Left renal pelvis (tissue), 4 donors: ENCODE measurements around the gene DGUOK. TPM values are rescaled to one million over a fixed set of nuclear protein-coding genes. Genes with fewer than 3 reads are reported as not detected.

Source experiments
- DNase-seq, 4 donors: peaks; one replicate each; pipeline ENCODE4 v3.0.0-alpha.2; 2013; ENCODE audit warnings: low read depth in 4 of 4, low spot score in 3 of 4
- polyA plus RNA-seq, 4 donors: library from polyadenylated mRNA; unstranded; fragments of 120-200 nt; gene quantifications; one replicate each; pipeline ENCODE4 v1.2.1, GENCODE V29; 2013; ENCODE audit not compliant: insufficient read length in 4 of 4

DGUOK gene
- polyA plus RNA-seq, 4 donors: 65.3 to 67.3 (median 66.6) TPM

- no peak for DNase-seq
Measured at GRCh38 chr2:73976803-73977202, 50.1 kb downstream of the DGUOK start.

DNA sequence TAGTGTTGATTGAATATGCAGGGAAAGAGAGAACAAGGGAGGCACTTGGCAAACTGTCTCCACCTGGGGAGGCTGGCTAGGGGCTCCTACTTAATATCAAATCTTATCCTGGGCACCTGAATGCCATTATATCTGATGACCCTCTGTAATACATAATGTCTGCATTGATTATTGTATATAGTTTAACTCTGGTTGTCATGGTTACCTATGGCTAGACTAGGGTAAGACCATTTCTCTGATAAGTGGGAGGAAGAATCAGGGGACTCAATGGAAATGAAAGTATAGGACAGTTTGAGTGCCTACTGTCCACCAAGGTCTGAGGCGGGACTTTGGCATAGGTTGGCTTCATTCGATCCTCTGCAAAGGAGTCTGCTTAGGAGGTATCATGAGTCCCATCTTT, 50.8 kb downstream of the DGUOK start:
- no peak for DNase-seq

GRCh38 chr2:73979021-73979420, 52.3 kb downstream of the DGUOK start:
- DNase-seq: no peak

DNA sequence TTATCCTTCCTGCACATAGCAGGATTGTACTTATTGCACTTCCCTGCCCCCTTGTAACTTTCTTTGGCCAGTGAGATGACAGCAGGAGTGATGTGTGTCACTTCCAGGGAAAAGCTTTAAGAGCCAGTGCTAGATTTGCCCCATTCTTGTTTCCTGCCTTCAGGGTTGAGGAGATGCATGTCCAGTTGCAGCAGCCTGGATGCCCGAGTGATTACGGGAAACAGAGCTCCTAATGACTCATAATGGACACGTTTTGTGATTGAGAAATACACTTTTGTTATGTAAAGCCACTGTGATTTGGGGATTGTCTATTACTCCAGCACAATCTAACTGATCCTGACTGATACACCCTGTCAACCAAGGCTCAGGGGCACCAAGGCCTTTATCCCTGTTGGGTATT, 53.0 kb downstream of the DGUOK start:
- no peak for DNase-seq

GRCh38 chr2:73980566-73980965, 53.9 kb downstream of the DGUOK start:
- no peak for DNase-seq

GRCh38 chr2:73981081-73982001, 54.7 kb downstream of the DGUOK start:
- DNase-seq: no peak

DNA sequence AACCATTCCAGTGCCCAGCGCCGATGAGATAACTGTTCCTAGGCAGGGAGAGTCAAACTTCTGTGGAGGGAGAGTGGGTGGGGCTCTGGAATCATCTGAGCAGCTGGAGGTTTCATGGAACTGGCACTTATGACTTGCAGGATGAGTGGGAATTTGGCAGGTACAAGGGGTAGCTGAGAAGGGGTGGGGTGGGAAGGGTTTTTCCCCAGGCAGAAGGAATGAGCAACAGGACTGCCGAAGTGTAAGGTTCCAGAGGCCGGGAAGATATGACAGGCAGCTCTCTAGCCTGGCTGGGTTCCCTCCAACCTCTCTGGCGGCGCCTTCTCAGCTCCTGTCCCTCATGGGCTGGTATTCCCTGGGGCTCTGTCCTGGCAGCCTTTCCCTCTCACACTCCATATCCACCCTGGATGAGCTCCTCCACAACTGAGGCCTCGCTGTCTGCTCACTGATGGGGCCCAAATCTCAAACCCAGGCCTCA, 55.5 kb downstream of the DGUOK start:
- no peak for DNase-seq

- peak in 2 of 4 donors; percentile 62 to 70 for DNase-seq
Measured at GRCh38 chr2:73983322-73984202, 56.9 kb downstream of the DGUOK start.

GRCh38 chr2:73984203-73984921, 57.7 kb downstream of the DGUOK start, which contains the start of gene TET3:
TSS of gene TET3 (plus strand) at chr2:73984910. CDS start at chr2:73986404, 1,494 bp downstream.
- DNase-seq: no peak

DNA sequence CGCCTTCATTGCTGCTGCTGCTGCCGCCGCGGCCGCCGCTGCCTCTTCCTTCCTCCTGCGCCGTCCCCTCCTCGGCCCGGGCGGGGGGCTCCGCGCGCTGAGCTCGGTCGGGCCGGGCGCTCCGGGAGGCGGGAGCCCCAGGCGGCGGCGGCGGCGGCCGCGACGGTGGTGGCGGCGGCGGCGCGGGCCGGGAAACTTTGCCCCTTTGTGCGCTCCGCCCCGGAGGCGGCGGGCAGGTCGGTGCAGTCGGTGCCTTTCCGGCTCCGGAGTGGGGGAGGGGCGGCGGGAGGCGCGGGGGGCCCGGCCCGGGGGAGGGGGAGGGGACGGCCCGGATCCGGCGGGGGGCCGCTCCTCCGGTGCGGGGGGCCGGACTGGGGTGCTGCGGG, 58.2 kb downstream of the DGUOK start:
- no peak for DNase-seq

DNA sequence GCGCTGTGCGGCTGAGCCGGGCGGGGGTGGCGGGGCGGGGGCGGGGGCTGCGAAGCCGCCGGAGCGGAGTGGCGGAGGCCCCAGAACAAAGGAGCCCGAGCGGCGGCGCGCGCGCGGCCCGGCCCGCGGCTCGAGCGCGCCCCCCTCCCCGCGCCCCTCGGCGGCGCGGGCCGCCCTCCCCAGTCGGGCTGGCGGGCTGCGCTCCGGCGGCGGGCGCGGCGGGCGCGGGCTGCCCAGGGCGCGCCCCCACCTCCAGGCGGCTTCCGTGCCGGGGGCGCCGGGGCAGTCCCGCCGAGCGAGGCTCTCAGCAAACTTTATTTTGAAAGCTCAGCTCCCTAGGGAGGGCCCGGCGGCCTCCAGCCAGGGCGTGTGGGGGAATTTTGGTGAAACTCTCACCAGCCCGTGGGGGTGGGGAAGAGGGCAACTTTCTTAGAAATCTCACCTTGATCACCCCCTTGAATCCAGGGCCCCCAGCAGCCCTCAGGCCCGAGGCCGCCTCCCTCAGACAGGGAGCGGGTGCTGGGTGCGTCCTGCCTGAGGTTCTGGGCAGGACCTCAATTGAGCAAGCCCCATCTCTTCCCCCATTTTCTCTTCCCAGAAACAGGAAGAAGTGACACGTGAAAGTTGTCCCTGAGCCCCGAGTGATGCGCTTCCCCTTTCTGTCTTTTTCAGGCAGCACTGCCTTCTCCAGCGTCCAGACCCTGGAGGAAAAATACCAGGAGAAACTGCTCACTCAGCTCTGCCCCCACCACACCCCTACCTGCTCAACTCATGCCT, 58.8 kb downstream of the DGUOK start:
- DNase-seq: no peak

- DNase-seq: no peak
Measured at GRCh38 chr2:73986085-73986681, 59.5 kb downstream of the DGUOK start.

DNA sequence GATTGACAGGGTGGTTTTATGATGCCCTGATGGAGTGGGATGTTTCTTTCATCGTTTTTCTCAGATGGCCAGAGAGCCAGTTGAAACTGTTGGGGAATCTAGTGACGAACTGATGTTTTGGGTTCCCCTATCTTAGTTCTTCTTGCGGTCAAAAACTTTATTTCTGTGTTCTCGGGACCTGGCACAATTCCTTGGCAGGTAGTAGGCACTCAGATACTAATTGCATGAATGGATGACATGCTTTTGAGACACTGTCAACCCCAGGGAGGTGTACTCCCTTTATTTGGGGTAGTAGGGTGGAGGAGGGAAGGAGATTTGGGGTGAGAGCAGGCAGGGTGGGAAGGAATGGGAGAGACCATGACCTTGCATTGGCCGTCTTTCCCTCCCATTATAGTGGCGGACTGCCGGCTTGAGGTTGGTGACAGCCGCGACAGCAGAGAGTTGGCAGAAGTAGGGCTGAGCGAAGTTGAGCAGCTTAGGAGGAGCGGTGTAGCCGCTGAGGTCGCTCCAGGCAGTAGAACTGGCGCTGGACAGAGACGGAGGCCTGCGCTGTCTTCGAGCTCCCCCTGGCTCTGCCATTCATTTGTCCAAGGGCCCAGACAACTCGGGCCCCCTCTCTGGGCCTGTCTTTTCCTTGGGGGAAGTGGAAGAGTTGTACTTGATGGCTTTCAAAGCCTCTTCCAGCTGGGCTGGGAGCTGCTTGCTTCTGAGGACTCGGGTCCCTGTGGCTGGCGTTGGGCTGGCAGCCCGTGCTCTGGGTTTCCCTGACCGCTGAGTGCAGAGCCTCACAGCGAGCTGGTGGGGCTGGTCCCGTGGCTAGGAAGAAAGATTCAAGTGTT, 60.6 kb downstream of the DGUOK start:
- no peak for DNase-seq

- DNase-seq: no peak
Measured at GRCh38 chr2:73987948-73988700, 61.4 kb downstream of the DGUOK start.

GRCh38 chr2:73989972-73990371, 63.3 kb downstream of the DGUOK start:
- DNase-seq: no peak

DNA sequence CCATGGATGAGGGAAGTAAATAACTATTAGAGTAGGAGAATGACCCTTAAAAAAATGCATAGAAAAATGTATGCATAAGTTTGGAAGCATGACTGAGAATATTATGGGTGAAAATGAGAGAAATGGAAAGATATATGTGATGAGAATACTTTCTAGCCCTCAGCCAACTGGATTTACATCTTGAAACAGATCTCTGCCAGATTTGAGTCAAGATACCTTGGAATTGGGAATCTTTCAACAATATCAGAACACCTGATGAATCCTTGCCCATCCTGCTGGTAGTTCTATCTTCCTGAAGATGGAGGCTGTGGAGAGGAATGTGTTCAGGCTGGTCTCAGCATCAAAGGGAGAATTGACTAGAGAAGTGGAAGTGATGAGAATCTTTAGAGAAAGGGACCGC, 63.9 kb downstream of the DGUOK start:
- DNase-seq: no peak

GRCh38 chr2:73992036-73992435, 65.4 kb downstream of the DGUOK start:
- no peak for DNase-seq

DNA sequence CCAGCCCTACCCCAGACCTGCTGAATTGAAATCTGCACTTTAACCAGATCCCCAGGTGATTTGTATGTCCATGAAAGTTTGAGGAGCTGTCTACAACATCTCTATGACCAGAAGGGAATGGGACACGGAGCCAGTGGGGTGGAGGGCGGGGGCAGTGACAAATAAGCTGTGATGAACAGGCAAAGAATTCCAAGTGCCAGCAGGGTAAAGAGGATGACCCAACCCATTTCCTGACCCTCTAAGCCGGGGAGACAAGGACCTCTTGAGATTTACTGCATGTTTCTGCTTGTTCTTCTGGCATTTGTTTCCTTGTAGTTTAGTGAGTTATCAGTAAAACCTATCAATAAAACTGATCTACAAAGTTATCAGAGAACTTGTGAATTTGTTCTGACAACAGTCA, 66.7 kb downstream of the DGUOK start:
- no peak for DNase-seq
